ENCODE data around the gene SIT1. TPM values are rescaled to one million over a fixed set of nuclear protein-coding genes. Genes with fewer than 3 reads are reported as not detected.
A peak's percentile ranks its signal among the peaks of the same experiment; 100 is the strongest.

Gene SIT1
- total RNA-seq, 6 donors from 2014 or later, result 1.1 to 3.1 (median 1.8) TPM; not detected in 1

DNA sequence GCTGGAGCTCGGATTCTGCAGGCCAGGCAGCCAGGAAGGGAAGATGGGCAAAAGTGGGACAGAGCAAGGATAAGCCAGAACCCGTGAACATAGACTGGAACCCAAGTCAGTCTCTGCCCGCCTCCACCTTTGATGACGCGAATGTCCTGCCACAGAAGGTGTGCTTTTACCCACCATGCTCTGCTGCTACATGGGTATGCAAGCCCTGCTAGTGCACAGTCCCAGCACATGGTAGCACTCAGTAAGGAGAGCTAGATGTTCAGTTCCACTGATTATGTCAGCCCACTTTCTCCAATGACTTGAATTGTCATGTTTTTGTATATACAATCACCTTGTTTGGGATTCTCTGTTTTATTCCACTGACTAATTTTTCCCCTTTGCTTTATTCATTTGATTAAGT is 21.1 kb downstream of the SIT1 start:
- 89 to 93% methylated on average over 5 of the region's 5 CpGs for WGBS, 2 donors
- no peak for TF ChIP-seq POLR2A (IDR thresholded peaks at IDR 0.05)
- no peak for TF ChIP-seq POLR2AphosphoS5 (IDR thresholded peaks at IDR 0.05)
- no peak for TF ChIP-seq CTCF (IDR thresholded peaks at IDR 0.05)
- TF ChIP-seq EP300 (IDR thresholded peaks at IDR 0.05), result no peak
- no peak for DNase-seq

GRCh38 chr9:35628389-35628991 is 22.2 kb downstream of the SIT1 start:
- no peak overlapping the region for H3K4me3 ChIP-seq
- DNase-seq (no peak), ATAC-seq (ENCODE audit: low FRiP score in 2 of 2) (no peak)
- no peak for TF ChIP-seq POLR2A (IDR thresholded peaks at IDR 0.05)
- TF ChIP-seq POLR2AphosphoS5 (IDR thresholded peaks at IDR 0.05), result no peak
- TF ChIP-seq CTCF (IDR thresholded peaks at IDR 0.05), result no peak
- no peak for TF ChIP-seq EP300 (IDR thresholded peaks at IDR 0.05)
- H3K4me1 ChIP-seq, result no peaks in the 10 kb centered on the region
- H3K27ac ChIP-seq, result no peak overlapping the region
- 93 to 98% methylated on average over 6 of the region's 6 CpGs for WGBS, 2 donors
- H3K9me3 ChIP-seq, result no peaks in the 10 kb centered on the region
- no peaks in the 10 kb centered on the region for H3K36me3 ChIP-seq
- no peaks in the 10 kb centered on the region for H3K27me3 ChIP-seq

More for the DNA sequence above, 21.1 kb downstream of the SIT1 start:
- no peaks in the 10 kb centered on the region for H3K9me3 ChIP-seq
- H3K4me3 ChIP-seq, result no peak overlapping the region
- ATAC-seq (ENCODE audit: low FRiP score in 2 of 2), result no peak
- H3K4me1 ChIP-seq, result no peaks in the 10 kb centered on the region
- H3K27me3 ChIP-seq, result no peaks in the 10 kb centered on the region
- H3K27ac ChIP-seq, result no peak overlapping the region
- no peaks in the 10 kb centered on the region for H3K36me3 ChIP-seq

DNA sequence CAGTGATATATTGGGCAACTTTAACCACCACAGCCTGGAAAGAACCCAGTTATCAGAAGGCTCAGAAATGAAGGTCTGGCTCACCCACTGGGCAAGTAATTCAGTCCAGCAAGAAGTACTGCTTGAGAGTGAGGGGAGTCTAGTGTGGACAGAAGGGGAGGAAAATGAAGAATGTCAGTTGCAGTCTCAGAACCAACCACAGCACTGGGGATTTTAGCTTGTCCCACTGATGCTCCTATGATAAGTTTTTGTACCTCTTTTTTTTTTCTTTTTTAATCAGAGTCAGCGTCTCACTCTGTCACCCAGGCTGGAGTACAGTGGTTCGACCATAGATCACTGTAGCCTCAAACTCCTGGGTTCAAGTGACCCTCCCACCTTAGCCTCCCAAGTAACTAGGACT is 23.2 kb downstream of the SIT1 start:
- no peak for TF ChIP-seq CTCF (IDR thresholded peaks at IDR 0.05)
- no peak for ATAC-seq (ENCODE audit: low FRiP score in 2 of 2)
- no peaks in the 10 kb centered on the region for H3K9me3 ChIP-seq
- no peak overlapping the region for H3K27ac ChIP-seq
- no peak for DNase-seq
- no peak overlapping the region for H3K4me3 ChIP-seq
- H3K36me3 ChIP-seq, result no peaks in the 10 kb centered on the region
- H3K27me3 ChIP-seq, result no peaks in the 10 kb centered on the region
- WGBS, 2 donors, result 81 to 93% methylated on average over 2 of the region's 2 CpGs
- H3K4me1 ChIP-seq, result no peaks in the 10 kb centered on the region

DNA sequence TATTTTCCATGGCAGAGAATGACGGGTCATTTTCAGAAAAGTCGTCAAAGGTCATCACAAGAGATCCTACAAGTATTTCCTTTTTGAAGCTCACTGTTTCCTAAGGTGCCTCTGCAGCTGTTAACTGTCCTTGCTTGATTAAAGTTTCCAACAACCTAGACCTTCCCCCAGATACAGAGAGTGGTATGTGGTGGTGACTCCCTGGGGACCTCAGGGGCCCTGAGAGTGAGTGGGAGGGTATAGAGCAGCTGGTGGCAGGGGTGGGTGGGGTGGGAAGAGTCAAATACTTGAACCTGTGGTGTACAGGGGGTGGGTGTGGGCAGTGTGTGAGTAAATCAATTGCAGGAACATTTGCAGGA is 31.0 kb downstream of the SIT1 start:
- 35 to 50% methylated on average over 1 to 2 of the region's 2 CpGs for WGBS, 2 donors
- Histone ChIP-seq H3K27me3 (no peaks in the 10 kb centered on the region), H3K36me3 (no peaks in the 10 kb centered on the region), H3K4me1 (peaks cover 14 to 25% (median 18%) of the 10 kb centered on the region in 4 donors), H3K9me3 (no peaks in the 10 kb centered on the region), H3K27ac (peak overlapping the region in 2 of 4 donors; percentile 13 to 30), H3K4me3 (no peak overlapping the region)
- ATAC-seq (ENCODE audit: low FRiP score in 2 of 2), result no peak
- DNase-seq, result no peak
- no peak for TF ChIP-seq EP300 (IDR thresholded peaks at IDR 0.05)
- TF ChIP-seq POLR2AphosphoS5 (IDR thresholded peaks at IDR 0.05), result no peak
- no peak for TF ChIP-seq CTCF (IDR thresholded peaks at IDR 0.05)
- no peak for TF ChIP-seq POLR2A (IDR thresholded peaks at IDR 0.05)
